HG03457 (cell line): ENCODE results near the gene CXCL5.
A peak's percentile ranks its signal among the peaks of the same experiment; 100 is the strongest.

Experiments used
- ATAC-seq: cut with Tn5 transposase; IDR thresholded peaks from one replicate; pipeline ENCODE4 v1.9.1; 2021; ENCODE audit warnings: moderate number of reproducible peaks; ENCODE audit not compliant: unreplicated experiment

Gene CXCL5

GRCh38 chr4:73998040-73999011 lies at the start of gene CXCL5:
TSS of gene CXCL5 (minus strand) at chr4:73998677. CDS start at chr4:73998581, 96 bp downstream.
- ATAC-seq = no peak

GRCh38 chr4:74047152-74047551 lies 48.7 kb upstream of the CXCL5 start:
- no peak for ATAC-seq

GRCh38 chr4:74045772-74046171 lies 47.3 kb upstream of the CXCL5 start:
- no peak for ATAC-seq

GRCh38 chr4:74045247-74045646 lies 46.8 kb upstream of the CXCL5 start:
- ATAC-seq = no peak

GRCh38 chr4:74044677-74045076 lies 46.2 kb upstream of the CXCL5 start:
- no peak for ATAC-seq

GRCh38 chr4:74042681-74043080 lies 44.2 kb upstream of the CXCL5 start:
- ATAC-seq = no peak

- ATAC-seq = no peak
These were observed 42.9 kb upstream of the CXCL5 start for GRCh38 chr4:74041418-74041817.

- ATAC-seq = no peak
These were observed 40.9 kb upstream of the CXCL5 start for GRCh38 chr4:74039315-74039763.

GRCh38 chr4:74038425-74039314 lies 40.2 kb upstream of the CXCL5 start, which contains the start of gene CXCL3:
TSS of gene CXCL3 (minus strand) at chr4:74038689. CDS start at chr4:74038611, 78 bp downstream.
- ATAC-seq = peak; percentile 48

- no peak for ATAC-seq
These were observed 39.6 kb upstream of the CXCL5 start for GRCh38 chr4:74038086-74038424.

- no peak for ATAC-seq
These were observed 38.8 kb upstream of the CXCL5 start for GRCh38 chr4:74037076-74037955.

- no peak for ATAC-seq
These were observed 35.3 kb upstream of the CXCL5 start for GRCh38 chr4:74033739-74034138.

GRCh38 chr4:74032064-74032463 lies 33.6 kb upstream of the CXCL5 start:
- ATAC-seq = no peak

GRCh38 chr4:74031576-74031975 lies 33.1 kb upstream of the CXCL5 start:
- no peak for ATAC-seq

GRCh38 chr4:74030285-74030684 lies 31.8 kb upstream of the CXCL5 start:
- ATAC-seq = no peak

- ATAC-seq = no peak
These were observed 30.0 kb upstream of the CXCL5 start for GRCh38 chr4:74028504-74028903.

- no peak for ATAC-seq
These were observed 25.2 kb upstream of the CXCL5 start for GRCh38 chr4:74023709-74024108.

GRCh38 chr4:74021601-74022000 lies 23.1 kb upstream of the CXCL5 start:
- ATAC-seq = no peak

GRCh38 chr4:74018771-74019170 lies 20.3 kb upstream of the CXCL5 start:
- no peak for ATAC-seq

GRCh38 chr4:74018116-74018515 lies 19.6 kb upstream of the CXCL5 start:
- ATAC-seq = no peak

- ATAC-seq = no peak
These were observed 17.6 kb upstream of the CXCL5 start for GRCh38 chr4:74016068-74016467.
